ENCODE results near the gene GRIN2C. TPM values are rescaled to one million over a fixed set of nuclear protein-coding genes. Genes with fewer than 3 reads are reported as not detected.

GRIN2C gene
- total and polyA plus RNA-seq, 4 donors: 0.01 to 0.03 (median 0.02) TPM; not detected in 1

- no peaks in the 10 kb centered on the region for H3K36me3 ChIP-seq (ENCODE audit: control insufficient read depth in 4 of 4, insufficient read depth in 4 of 4, low read length in 4 of 4)
- no peak overlapping the region for H3K9ac ChIP-seq (ENCODE audit: insufficient read depth in 1 of 2, low read length in 2 of 2)
- peaks cover 0 to 2% (median 0%) of the 10 kb centered on the region in 5 donors for H3K4me1 ChIP-seq (ENCODE audit: control insufficient read depth in 5 of 5, insufficient read depth in 5 of 5, low read length in 5 of 5)
- H3K27ac ChIP-seq (ENCODE audit: low read depth in 1 of 2, low read length in 1 of 2): no peak overlapping the region
- peaks cover 0 to 19% (median 4%) of the 10 kb centered on the region in 3 donors for H3K27me3 ChIP-seq (ENCODE audit: control insufficient read depth in 3 of 3, insufficient read depth in 3 of 3, low read length in 2 of 3)
- H3K4me3 ChIP-seq: no peak overlapping the region
- no peak for DNase-seq
- WGBS, 2 donors: 73 to 81% methylated on average over 19 to 20 of the region's 20 CpGs
- ATAC-seq (ENCODE audit: insufficient read depth, low FRiP score): no peak
- H3K9me3 ChIP-seq (ENCODE audit: control insufficient read depth in 4 of 4, insufficient read depth in 3 of 4, low read length in 3 of 4): no peaks in the 10 kb centered on the region
- TF ChIP-seq, protein P1, sequence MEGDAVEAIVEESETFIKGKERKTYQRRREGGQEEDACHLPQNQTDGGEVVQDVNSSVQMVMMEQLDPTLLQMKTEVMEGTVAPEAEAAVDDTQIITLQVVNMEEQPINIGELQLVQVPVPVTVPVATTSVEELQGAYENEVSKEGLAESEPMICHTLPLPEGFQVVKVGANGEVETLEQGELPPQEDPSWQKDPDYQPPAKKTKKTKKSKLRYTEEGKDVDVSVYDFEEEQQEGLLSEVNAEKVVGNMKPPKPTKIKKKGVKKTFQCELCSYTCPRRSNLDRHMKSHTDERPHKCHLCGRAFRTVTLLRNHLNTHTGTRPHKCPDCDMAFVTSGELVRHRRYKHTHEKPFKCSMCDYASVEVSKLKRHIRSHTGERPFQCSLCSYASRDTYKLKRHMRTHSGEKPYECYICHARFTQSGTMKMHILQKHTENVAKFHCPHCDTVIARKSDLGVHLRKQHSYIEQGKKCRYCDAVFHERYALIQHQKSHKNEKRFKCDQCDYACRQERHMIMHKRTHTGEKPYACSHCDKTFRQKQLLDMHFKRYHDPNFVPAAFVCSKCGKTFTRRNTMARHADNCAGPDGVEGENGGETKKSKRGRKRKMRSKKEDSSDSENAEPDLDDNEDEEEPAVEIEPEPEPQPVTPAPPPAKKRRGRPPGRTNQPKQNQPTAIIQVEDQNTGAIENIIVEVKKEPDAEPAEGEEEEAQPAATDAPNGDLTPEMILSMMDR (IDR thresholded peaks at IDR 0.05; ENCODE audit: control extremely low read depth, extremely low read depth): no peak
Measured at GRCh38 chr17:74882517-74883240, 23.0 kb upstream of the GRIN2C start.

GRCh38 chr17:74881073-74881472 lies 21.4 kb upstream of the GRIN2C start:
- Histone ChIP-seq H3K4me3 (no peak overlapping the region), H3K27me3 (ENCODE audit: control insufficient read depth in 3 of 3, insufficient read depth in 3 of 3, low read length in 2 of 3) (peaks cover 0 to 9% (median 0%) of the 10 kb centered on the region in 3 donors), H3K36me3 (ENCODE audit: control insufficient read depth in 4 of 4, insufficient read depth in 4 of 4, low read length in 4 of 4) (no peaks in the 10 kb centered on the region), H3K4me1 (ENCODE audit: control insufficient read depth in 5 of 5, insufficient read depth in 5 of 5, low read length in 5 of 5) (peaks cover 0 to 2% (median 0%) of the 10 kb centered on the region in 5 donors), H3K9ac (ENCODE audit: insufficient read depth in 1 of 2, low read length in 2 of 2) (no peak overlapping the region), H3K9me3 (ENCODE audit: control insufficient read depth in 4 of 4, insufficient read depth in 3 of 4, low read length in 3 of 4) (no peaks in the 10 kb centered on the region), H3K27ac (ENCODE audit: low read depth in 1 of 2, low read length in 1 of 2) (no peak overlapping the region)
- DNase-seq (no peak), ATAC-seq (ENCODE audit: insufficient read depth, low FRiP score) (no peak)
- TF ChIP-seq, protein P1 (IDR thresholded peaks at IDR 0.05; ENCODE audit: control extremely low read depth, extremely low read depth): no peak
- 74 to 86% methylated on average over 11 of the region's 11 CpGs for WGBS, 2 donors

DNA sequence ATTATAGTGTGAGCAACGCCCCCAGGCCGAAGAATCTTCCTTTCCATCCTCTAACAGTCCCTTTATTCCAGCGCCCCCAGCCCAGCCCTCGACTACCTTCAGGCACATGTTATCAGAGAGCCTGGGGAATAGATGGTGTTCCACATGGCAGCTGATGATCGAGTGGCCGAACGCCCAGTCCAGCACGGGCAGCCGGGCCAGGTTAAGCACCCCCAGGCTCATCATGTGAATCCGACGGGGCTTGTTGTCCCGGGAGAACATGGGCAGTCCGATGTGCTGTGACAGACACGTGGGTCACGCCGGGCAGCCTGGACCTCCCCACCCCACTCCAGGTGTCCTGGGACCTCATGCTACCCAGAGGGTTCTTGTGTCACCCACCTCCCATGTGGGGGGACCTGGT lies 19.6 kb upstream of the GRIN2C start:
- TF ChIP-seq, protein P1 (IDR thresholded peaks at IDR 0.05; ENCODE audit: control extremely low read depth, extremely low read depth): no peak
- no peak for ATAC-seq (ENCODE audit: insufficient read depth, low FRiP score)

More for the DNA sequence above, 19.6 kb upstream of the GRIN2C start:
- H3K36me3 ChIP-seq (ENCODE audit: control insufficient read depth in 4 of 4, insufficient read depth in 4 of 4, low read length in 4 of 4): no peaks in the 10 kb centered on the region
- H3K27ac ChIP-seq (ENCODE audit: low read depth in 1 of 2, low read length in 1 of 2): no peak overlapping the region
- no peaks in the 10 kb centered on the region for H3K9me3 ChIP-seq (ENCODE audit: control insufficient read depth in 4 of 4, insufficient read depth in 3 of 4, low read length in 3 of 4)
- H3K27me3 ChIP-seq (ENCODE audit: control insufficient read depth in 3 of 3, insufficient read depth in 3 of 3, low read length in 2 of 3): peaks cover 0 to 3% (median 0%) of the 10 kb centered on the region in 3 donors
- no peak overlapping the region for H3K4me3 ChIP-seq
- DNase-seq: no peak
- no peak overlapping the region for H3K9ac ChIP-seq (ENCODE audit: insufficient read depth in 1 of 2, low read length in 2 of 2)
- H3K4me1 ChIP-seq (ENCODE audit: control insufficient read depth in 5 of 5, insufficient read depth in 5 of 5, low read length in 5 of 5): peaks cover 0 to 4% (median 0%) of the 10 kb centered on the region in 5 donors
- 90 to 95% methylated on average over 16 of the region's 16 CpGs for WGBS, 2 donors
